AG09319 (cell line): Measurements from ENCODE around the gene RPL39L.
"Not testable (repeated sequence)": the region's sequence is repeated elsewhere in the genome, so short reads cannot be mapped to it uniquely, and the experiment has no call there.

Experiments used
- DNase-seq: peaks from one replicate; pipeline ENCODE4 v3.0.0-alpha.2; 2010; ENCODE audit warnings: low read depth; ENCODE audit errors: extremely low read depth
- TF ChIP-seq, protein P1 (sequence below): IDR thresholded peaks from 2 replicates; pipeline ENCODE4 v1.5.1; 2011; ENCODE audit warnings: low read depth, mild to moderate bottlenecking, inconsistent platforms, low read length, moderate library complexity

The RPL39L gene

GRCh38 chr3:187136936-187137335 is 2.4 kb downstream of the RPL39L start:
- DNase-seq: no peak
- TF ChIP-seq, protein P1, sequence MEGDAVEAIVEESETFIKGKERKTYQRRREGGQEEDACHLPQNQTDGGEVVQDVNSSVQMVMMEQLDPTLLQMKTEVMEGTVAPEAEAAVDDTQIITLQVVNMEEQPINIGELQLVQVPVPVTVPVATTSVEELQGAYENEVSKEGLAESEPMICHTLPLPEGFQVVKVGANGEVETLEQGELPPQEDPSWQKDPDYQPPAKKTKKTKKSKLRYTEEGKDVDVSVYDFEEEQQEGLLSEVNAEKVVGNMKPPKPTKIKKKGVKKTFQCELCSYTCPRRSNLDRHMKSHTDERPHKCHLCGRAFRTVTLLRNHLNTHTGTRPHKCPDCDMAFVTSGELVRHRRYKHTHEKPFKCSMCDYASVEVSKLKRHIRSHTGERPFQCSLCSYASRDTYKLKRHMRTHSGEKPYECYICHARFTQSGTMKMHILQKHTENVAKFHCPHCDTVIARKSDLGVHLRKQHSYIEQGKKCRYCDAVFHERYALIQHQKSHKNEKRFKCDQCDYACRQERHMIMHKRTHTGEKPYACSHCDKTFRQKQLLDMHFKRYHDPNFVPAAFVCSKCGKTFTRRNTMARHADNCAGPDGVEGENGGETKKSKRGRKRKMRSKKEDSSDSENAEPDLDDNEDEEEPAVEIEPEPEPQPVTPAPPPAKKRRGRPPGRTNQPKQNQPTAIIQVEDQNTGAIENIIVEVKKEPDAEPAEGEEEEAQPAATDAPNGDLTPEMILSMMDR: no peak

DNA sequence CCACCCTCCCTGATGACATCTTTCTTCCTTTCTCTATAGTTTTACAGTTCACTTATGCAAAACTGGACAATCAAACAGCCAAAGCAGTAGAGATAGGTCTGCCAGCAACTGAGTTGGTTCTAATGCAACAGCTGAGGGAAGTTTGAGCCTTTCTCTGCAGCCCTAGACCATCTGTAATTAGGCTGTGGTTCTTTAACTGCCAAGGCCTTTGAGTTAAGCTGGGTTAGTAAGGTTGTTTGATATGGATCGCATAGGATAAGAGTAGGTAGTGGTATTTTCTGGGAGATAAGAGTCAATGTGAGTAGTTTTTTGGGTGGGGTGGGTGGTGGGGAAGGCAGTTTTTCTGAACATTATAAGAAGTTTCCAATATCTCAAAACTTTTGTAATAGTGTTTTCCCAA is 3.0 kb downstream of the RPL39L start:
- TF ChIP-seq, protein P1: no peak
- DNase-seq: no peak

DNA sequence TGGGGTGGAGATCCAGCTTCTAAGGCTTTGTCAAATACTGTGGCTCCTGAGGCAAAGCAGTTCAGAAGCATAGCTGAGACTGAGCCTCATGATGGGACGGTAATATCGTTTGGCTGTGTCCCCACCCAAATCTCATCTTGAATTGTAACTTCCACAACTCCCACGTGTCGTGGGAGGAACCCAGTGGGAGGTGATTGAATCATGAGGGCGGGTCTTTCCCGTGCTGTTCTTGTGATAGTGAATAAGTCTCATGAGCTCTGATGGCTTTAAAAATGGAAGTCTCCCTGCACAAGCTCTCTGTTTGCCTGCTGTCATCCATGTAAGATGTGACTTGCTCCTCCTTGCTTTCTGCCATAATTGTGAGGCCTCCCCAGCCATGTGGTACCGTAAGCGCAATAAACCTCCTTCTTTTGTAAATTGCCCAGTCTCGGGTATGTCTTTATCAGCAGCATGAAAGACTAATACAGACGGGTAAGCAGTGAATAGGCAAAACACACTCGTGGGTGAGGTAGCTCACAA is 4.1 kb downstream of the RPL39L start:
- DNase-seq: not testable (repeated sequence)

DNA sequence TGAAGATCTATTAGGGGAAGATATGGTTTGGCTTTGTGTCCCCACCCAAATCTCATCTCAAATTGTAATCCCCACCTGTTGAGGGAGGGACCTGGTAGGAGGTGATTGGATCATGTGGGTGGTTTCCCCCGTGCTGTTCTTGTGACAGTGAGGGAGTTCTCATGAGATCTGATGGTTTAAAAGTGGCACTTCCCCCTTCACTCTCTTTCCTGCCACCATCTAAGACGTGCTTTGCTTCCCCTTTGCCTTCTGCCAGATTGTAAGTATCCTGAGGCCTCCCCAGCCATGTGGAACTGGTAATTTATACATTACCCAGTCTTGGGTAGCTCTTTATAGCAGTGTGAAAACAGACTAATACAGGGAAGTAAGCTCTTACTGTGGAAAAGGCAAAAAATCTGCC is 6.1 kb downstream of the RPL39L start:
- DNase-seq: not testable (repeated sequence)

- no peak for DNase-seq
- TF ChIP-seq, protein P1: no peak
Observed at GRCh38 chr3:187132666-187133065, 6.6 kb downstream of the RPL39L start.

DNA sequence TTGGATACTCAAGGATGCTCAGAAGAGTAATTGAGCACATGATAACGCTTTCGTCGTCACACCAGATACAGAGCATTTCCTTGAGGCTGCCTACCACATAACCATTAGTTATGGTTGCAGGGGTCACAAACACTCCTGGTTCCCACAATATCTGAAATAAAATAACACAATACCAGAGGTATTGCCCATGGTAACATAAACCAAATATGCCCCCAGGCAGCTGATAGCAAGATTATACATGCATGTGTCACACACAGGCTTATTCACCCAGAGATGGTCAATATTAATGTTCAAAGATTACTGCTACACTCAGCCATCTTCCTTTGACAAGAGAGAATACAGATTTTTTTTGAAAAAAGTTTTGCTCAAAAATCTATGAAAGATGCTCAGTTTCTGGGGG is 7.3 kb downstream of the RPL39L start:
- TF ChIP-seq, protein P1: no peak
- DNase-seq: no peak

GRCh38 chr3:187130346-187131066 is 8.8 kb downstream of the RPL39L start:
- TF ChIP-seq, protein P1: no peak

GRCh38 chr3:187125319-187126031 is 13.8 kb downstream of the RPL39L start:
- DNase-seq: no peak

More at GRCh38 chr3:187130346-187131066, 8.8 kb downstream of the RPL39L start:
- DNase-seq: no peak

More at GRCh38 chr3:187125319-187126031, 13.8 kb downstream of the RPL39L start:
- TF ChIP-seq, protein P1: no peak
